T1000 (cell line): ENCODE data around the gene KCNG2.
"Not testable (repeated sequence)": the region's sequence is repeated elsewhere in the genome, so short reads cannot be mapped to it uniquely, and the experiment has no call there.

Experiments
- DNase-seq: peaks from one replicate; lab custom pipeline; 2025; ENCODE audit warnings: mixed read lengths; lab: John Stamatoyannopoulos, UW

KCNG2 gene, protein sequence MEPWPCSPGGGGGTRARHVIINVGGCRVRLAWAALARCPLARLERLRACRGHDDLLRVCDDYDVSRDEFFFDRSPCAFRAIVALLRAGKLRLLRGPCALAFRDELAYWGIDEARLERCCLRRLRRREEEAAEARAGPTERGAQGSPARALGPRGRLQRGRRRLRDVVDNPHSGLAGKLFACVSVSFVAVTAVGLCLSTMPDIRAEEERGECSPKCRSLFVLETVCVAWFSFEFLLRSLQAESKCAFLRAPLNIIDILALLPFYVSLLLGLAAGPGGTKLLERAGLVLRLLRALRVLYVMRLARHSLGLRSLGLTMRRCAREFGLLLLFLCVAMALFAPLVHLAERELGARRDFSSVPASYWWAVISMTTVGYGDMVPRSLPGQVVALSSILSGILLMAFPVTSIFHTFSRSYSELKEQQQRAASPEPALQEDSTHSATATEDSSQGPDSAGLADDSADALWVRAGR

DNA sequence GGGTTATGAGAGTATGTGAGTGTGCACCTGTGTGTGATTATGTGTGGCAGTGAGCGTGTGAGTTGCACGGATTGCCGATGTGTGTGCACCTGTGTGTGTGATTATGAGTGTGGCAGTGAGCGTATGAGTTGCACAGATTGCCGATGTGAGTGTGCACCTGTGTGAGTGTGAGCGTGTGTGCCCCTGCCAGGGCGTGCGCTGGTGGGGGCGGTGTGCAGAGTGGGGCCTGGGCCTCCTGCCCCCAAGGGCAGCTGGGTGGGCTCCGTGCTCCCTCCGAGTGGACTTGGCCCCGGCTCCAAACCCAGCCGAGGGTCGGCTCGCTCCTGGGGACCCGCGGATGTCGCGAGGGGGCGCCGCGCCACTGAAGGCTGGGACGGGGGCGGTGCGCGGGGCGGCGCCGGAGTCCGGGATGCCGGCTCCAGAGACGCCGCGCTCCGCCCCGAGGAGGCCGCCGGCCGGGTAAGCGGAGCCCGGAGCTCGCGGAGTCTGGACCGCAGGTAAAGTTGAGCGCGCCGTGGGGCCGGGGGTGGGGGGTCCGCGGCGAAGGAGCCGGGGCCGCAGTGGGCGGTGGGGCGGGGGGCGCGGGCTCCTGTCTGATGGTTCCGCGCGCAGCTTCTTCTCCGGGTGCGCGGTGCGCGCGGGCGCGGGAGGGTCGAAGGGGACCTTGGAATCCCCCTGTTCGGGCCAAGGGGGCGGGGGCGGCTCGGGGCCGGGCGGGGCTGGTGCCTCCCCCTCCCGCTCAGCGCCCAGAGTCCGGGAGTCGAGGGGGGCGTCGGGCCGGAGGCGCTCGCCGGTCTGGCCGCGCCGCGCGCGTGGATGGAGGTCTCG lies at the start of gene KCNG2:
KCNG2 (plus strand) TSS at position 421 of the 828 bp plus-strand sequence. CDS start 65,730 bp downstream, outside the sequence.
- DNase-seq = no peak

DNA sequence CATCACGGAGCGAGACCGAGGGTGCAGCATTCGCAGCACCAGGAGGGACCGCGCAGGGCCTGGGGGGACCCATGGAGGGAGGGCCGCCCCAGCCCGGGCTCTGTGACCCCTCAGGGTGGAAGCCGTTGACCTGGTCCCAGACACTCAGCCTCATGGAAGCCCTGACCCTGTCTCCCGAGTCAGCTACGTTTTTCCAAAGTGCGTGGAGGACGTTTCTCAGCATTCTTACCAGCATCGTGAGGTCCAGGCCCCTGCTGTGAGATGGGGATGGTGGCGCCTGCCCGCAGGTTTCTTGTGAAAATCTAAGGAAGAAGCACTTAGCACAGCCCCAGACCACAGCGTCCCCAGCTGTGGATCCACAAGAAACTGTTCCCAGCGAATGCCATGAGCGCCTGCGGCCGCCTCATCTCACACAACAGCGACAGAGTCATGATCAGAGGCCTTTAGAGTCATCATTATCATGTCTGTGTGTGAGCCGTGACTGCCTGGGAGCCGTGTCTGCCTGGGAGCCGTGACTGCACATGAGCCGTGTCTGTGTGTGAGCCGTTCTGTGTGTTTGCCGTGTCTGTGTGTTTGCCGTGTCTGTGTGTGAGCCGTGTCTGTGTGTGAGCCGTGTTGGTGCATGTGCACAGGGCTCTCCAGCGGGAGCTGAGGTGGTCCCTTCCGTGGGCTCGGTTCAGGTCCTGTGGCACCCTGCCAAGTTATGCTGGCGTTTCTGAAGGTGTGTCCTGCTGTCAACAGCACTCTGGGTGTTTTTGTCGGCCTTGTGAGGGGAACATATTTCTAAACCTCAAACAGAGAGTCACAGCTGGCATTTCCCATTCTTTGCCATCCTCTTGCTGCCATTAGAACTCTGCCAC lies 49.2 kb upstream of the KCNG2 start:
- no peak for DNase-seq

DNA sequence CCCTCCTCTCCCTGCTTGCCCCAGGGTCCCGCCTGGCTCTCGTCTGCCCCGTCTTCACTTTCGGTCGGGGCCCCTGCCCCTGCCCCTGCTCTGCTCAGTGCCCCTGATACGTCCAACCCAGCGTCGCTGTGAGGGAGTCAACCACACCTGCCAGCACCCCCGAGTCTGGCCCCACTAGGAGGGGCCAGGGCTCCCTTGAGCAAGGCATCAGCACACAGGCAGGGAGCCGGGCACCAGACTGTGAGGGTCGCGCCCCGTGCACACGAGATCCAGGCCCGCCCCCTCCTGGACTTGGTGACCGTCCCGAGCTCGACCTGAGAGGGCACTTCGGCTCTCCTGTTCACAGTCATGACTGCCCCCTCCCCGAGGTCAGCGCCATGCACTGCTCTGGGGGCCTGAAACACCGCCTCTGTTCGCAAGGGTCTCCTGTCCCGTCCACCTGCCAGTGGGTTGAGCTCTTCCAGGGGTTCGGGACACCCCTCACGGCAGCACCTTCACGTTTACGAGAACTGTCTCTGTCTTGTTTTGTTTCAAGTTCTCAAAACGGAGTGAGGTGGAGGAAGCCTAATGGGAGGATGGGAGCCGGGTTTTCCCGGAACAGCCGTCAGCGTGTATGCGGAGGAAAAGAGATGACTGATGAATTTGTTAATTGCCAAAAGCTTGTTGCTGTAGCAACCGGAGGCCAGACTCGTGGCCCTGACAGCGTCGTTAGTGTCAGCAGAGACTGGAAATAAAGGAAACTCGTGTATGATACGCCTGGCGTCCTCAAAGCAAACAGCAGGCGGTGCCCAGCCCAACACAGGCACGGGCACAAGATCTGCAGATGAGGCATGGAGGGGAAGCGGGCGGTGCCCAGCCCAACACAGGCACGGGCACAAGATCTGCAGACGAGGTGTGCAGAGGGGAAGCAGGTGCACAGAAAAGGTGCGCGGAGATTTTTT lies 48.2 kb upstream of the KCNG2 start:
- DNase-seq = no peak

DNA sequence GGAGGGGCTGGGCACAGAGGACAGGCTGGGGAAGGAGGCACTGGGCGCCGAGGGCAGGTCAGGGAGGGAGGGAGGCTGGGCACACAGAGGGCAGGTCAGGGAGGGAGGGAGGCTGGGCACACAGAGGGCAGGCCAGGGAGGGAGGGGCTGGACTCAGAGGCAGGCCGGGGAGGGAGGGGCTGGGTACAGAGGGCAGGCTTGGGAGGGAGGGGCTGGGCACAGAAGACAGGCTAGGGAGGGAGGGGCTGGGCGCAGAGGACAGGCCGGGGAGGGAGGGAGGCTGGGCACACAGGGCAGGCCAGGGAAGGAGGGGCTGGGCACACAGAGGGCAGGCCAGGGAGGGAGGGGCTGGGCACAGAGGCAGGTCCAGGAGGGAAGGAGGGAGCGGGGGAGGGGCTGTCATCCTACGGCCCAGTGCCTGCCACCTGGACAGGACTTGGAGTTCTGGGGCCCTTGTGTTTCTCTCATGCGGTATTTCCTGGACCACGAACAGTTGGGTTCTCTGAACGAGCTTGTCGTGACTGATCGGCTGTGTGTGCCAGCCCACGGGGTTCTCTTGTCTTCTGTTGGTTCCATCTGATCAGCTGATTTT lies 46.7 kb upstream of the KCNG2 start:
- no peak for DNase-seq

DNA sequence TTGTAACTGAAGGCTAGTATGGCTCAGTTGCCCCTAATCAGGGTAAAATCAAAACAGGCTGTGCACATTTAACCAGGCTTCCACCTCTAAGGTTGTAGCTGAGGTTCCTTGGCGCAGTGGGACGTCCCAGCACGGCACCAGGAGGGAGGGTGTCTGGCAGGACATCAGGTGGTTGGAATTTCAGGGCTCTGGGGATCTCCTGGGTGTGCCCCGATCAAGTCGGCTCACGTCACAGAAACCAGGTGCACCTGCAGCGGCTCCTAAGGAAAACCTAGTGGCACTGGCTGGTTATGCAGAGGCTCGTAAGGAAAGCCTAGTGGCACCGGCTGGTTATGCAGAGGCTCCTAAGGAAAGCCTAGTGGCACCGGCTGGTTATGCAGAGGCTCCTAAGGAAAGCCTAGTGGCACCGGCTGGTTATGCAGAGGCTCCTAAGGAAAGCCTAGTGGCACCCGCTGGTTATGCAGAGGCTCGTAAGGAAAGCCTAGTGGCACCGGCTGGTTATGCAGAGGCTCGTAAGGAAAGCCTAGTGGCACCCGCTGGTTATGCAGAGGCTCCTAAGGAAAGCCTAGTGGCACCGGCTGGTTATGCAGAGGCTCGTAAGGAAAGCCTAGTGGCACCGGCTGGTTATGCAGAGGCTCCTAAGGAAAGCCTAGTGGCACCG lies 45.7 kb upstream of the KCNG2 start:
- not testable (repeated sequence) for DNase-seq

DNA sequence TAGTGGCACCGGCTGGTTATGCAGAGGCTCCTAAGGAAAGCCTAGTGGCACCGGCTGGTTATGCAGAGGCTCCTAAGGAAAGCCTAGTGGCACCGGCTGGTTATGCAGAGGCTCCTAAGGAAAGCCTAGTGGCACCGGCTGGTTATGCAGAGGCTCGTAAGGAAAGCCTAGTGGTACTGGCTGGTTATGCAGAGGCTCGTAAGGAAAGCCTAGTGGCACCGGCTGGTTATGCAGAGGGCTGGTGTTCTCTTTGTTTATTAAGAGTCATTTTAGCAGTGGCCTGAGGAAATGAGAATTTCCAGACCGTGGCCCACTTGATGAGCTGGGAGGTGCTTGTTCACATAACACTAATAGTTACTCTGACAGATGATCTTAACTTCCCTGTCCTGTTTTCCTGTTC lies 44.8 kb upstream of the KCNG2 start:
- not testable (repeated sequence) for DNase-seq

DNA sequence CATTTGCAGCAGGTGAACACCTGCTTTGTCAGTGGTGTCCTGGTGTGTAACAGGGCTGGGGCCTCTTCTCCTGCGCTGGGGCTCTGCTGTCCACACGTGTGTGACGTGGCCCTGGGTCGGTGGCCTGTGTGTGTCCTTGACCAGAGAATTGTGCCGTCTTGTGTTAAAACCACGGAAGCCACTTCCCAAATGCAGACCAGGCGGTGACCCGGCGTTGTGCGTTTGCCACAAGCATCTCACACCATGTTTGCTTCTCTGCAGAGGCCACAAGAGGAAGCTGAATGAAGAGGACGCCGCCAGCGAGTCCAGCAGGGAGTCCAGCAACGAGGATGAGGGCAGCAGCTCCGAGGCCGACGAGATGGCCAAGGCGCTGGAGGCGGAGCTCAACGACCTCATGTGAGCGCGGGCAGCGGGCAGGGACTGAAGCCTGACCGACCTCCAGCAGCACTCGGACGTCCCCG lies 44.3 kb upstream of the KCNG2 start:
- no peak for DNase-seq

DNA sequence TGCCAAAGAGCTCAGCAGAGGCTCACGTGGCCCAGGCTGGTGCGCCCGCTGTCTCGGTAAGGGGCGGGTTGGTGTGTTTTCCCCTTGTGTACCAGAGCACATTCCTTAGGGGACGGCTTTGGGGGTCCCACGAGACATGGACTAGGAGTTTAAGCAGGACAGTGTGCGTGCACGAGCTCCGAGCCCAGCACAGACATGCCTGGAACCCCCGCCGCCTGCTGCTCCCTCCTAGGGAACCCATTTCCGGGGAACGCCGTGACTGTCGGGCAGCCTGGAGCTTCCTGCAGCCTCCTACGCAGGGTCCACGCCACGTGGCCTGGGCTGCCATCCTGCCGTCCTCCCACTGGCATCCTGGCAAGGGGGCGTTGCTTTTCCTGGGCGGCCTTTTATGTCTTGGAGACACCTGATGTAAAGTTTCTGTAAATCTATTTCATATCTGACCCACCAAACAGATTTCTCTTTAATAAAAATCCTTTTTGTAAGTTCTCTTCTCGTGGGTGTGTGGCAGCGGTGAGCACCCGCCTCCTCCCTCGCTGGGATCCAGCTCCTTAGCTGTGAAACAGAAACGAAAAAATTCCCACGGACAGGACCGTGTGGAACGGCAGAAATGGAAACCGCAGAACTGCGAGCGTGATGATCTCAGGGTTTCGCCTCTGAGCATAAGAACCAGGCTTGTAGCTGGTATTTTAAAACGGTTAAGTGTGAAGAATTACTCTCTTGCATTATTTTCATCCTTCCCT lies 43.5 kb upstream of the KCNG2 start:
- no peak for DNase-seq

DNA sequence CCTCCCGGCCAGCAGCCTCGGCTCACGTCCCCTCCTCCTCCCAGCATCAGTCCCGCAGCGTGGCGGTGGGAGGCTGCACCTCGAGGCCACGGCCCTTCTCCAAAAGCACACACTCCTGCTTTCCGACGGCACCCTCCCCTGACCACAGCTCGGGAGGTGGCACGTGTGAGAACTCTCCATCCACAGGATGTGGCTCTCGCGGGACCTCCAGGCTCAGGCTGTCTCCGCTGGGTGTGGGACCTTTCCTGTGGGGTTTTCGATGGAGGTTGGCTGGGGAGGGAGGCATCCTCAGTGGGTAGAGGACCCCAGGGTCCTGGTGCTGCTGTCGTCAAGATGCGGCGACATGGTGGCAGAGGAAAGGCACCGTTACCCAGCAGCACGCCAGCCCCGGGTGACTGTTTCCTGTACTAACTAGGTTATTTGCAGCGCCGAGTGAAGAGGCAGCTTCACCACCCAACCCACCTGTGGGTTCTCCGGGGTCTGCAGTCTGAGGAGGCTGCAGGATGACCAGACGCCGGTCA lies 42.8 kb upstream of the KCNG2 start:
- no peak for DNase-seq

DNA sequence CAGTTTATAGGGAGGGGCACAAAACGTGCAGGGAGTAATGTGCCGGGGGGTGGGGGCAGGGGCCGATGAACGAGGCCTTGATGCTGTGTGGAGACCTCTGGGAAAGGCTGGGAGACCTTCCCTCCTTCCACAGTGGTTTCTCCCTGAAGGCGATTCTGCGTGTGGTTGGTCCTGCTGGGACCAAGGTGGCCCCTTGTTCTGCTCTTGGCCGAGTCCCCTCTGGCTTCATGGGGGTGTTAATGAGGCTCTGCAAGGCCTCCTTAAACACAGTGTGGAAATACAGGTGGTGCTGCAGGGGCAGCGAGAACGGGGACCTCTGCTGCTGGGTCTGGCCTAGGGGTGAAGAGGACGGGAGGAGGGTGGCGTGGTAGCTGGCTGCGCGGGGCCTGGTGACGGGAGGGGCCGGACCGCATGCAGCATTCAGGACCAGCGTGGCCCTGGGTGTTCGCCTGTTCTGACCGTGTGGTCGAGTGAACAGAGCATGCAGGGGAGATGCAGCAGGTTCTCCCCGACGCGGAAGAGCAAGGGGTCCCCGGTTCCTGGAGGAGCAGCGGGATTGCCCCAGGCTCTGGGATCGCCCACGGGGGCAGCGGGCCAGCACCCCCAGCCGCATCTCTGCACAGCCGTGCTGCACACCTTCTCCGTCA lies 42.1 kb upstream of the KCNG2 start:
- no peak for DNase-seq

DNA sequence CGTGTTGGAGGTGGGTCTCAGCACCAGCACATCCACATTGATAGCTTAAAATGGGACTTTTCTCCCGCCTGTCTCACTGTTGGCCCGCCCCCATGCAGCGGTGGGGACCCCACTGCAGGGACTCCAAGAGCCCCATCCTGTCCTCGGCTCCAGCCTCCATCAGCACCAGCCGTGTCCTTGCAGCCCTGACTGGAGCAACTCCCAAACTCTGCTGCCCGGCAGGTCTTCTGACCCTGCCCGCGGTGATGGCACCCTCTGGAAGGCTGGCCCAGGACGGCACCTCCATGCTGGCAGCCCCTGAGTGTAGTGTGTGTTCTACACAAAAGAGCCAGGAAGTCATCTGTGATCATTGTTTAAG lies 41.6 kb upstream of the KCNG2 start:
- DNase-seq = no peak

DNA sequence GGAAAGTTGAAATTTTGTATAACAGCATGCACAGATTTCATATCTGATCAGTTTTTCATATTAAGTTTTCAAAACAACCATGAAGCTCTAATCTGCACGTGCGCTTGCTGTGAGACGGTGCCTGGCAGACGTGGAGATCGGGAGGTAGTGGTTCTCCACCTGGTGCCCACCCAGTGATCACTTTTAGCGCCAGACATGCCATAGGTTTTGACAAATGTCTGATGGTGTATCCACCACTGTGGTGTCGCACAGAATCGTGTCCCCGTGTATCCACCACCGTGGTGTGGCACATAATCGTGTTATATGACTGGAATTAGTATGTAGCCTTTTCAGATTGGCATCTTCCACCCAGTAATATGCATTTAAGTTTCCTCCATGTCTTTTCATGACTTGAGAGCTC lies 40.9 kb upstream of the KCNG2 start:
- no peak for DNase-seq

DNA sequence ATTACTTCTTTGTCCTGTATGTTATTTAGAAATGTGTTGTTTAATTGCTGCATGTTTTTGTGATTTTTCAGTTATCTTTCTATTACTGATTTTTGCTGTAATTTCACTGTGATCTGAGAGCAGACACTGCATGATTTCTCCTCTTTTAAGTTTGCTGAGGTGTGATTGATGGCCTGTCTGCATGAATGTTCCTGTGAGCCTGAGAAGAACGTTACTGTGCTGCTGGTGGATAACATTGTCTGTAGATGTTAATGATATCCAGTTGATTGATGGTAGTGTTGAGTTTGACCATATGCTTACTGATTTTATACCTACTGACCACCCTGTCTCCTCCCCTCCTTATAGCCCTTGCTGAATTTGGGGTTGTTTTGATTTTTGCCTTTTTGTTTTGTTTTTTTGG lies 37.4 kb upstream of the KCNG2 start:
- DNase-seq = no peak

DNA sequence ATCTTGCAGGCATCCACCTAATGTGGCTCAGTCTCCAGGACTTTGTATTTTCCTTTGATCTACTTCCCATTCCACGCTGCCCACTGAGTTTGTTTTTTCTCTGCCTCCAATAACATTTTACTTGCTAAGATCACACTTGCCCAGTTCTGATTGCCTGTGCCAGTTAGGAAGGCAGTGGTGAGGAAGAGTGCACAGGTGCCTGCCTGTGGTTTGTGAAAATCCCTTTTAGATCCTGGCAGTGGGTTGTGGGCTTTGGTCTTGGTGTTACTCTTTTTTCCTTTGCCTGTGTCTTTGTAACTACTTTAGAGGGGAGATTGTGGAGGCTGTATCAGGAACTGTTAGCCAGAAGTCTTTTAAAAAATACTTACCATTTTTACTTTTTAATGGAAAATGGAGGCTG lies 36.9 kb upstream of the KCNG2 start:
- no peak for DNase-seq

DNA sequence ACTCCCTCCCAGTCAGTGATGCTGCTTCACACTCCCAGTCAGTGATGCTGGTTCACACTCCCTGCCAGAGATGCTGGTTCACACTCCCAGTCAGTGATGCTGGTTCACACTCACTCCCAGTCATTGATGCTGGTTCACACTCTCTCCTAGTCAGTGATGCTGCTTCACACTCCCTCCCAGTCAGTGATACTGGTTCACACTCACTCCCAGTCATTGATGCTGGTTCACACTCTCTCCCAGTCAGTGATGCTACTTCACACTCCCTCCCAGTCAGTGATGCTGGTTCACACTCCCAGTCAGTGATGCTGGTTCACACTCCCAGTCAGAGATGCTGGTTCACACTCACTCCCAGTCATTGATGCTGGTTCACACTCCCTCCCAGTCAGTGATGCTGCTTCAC lies 34.3 kb upstream of the KCNG2 start:
- no peak for DNase-seq

DNA sequence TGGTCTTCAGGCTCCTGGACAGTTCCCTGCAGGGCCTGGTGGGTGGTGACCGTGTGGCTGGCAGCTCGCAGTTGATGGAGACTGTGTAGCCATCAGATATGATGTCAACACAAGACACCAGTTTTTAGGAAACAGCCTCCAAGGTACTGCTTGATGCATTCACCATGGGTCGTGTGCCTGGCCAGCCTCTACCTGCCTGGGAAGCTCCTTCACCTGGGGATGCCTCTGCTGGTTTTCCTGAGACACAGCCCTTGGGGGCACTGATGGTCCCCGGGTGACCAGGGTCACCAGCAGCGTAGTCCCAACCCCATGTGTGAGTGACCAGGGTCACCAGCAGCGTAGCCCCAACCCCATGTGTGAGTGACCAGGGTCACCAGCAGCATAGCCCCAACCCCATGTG lies 33.6 kb upstream of the KCNG2 start:
- DNase-seq = no peak

DNA sequence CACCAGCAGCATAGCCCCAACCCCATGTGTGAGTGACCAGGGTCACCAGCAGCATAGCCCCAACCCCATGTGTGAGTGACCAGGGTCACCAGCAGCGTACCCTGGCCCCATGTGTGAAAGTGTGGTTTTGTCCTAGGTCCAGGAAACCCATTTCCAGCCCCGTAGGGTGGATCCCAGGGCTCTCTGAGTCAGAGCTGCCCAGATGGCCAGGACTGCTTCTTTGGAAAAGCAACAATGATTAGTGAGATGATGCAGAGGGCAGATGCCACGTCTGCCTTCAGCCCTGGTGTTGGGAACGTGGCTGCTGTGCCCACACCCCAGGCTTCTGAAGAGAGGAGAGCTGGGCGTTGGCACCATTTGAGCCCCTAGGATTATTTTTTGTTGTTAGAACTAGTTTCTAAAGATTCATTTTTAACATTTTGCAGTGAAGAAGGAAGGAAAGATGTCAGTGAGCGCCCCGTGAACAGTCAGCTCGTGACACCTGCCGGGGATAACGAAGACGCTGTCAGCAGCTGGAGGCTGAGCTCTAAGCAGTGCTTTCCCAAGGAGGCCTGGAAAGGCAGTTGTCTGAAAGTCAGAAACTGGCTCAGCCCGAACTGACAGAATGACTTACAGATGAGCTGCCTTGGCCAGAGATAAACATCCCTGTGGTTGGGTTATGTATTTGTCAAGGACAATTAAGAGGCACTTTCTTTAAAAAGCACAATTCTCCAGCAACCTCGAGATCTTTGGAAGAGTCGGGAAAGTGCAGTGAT lies 32.1 kb upstream of the KCNG2 start:
- no peak for DNase-seq

DNA sequence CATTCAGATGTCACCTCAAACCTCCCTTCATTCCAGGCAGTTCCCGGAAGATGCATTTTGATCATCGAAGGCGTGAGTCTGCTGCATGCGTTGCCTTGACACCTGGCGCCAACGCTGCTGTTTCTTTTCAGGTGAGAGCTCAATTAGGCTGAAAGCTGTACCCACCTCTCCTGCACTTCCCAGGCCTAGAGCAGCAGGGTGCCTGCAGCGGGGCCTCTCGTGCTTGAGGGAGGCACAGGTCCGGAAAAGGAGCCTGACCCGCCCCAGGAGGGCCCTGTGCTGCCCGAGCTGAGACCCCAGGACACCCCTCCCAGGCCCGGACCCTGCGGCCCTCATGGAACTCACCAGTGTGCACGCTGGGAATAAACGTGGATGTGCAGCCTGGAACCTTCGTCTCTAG lies 31.4 kb upstream of the KCNG2 start:
- no peak for DNase-seq
